ENCODE data around the gene MAN1C1.
"Not testable (repeated sequence)": the region's sequence is repeated elsewhere in the genome, so short reads cannot be mapped to it uniquely, and the experiment has no call there.

The MAN1C1 gene

DNA sequence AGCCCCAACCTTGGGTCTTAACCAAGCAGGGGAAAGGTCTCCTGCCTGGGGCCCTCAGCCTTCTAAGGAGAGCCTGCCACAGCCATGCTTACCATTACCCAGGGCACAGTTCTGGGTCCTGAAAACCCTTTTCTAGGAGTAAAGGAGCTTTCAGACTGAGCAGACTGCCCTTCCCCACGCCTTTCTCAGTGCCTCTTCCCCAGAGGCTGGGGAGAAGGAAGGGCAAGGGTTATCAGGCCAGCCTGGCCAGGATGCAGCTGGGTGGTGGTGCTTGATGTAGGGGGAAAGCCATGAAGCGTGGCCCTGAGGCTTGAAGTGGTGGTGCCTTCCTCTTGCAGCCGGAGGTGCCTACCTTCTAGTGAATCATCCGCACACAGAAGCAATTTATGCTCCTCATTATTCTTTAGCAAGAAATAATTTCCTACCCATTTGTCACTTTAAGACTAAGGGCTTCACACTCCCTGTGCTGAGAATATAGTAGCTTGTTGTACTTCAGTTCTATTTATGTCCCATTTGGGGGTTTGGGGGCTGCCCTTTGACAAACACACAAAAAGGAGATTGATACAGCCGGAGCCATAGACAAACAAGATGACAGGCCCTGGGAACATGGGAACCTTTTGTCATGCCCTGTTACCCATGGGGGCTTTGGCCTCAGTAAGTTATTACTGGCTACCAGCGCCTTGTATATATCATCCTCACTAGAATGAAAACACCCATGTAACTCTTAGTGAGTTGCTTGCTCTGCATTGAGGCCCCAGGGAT lies 40.7 kb downstream of the MAN1C1 start:
- no peak for DNase-seq (ENCODE audit: low read depth in 2 of 3, low spot score in 2 of 3)

DNA sequence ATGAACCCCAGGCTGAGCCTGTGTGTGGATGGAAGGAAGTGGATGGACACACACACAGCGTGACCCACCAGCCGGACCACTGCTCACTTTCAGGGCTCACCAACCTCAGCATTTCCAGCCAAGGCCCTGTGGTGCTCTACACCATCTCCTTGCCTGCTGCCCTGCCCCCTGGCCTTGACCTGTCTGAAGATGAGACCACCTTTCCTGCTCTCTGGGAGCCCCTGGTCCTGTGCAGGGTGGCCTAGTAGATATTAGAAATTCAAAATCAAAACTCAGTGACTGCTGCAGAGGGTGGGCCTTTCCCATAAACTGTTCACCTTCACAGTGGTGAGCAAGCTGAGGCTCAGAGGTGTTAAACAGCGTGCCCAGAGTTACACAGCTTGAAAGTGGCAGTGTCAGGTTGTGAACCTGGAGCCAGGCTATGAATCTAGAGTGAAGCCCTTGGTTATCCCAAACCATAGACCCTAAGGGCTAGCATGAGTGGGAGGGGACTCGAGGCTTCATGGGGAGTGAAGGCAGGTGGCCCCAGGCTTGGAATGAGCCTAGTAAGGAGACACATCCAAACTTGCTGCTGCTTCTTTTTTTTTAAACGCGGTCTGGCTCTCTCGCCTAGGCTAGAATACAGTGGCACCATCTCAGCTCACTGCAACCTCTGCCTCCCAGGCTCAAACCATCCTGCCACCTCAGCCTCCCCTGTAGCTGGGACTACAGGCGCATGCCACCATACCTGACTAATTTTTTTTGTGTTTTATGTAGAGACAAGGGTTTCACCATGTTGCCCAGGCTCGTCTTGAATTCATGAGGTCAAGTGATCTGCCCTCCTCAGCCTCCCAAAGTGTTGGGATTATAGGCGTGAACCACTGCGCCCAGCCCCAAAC lies 41.5 kb downstream of the MAN1C1 start:
- DNase-seq (ENCODE audit: low read depth in 2 of 3, low spot score in 2 of 3): no peak

DNA sequence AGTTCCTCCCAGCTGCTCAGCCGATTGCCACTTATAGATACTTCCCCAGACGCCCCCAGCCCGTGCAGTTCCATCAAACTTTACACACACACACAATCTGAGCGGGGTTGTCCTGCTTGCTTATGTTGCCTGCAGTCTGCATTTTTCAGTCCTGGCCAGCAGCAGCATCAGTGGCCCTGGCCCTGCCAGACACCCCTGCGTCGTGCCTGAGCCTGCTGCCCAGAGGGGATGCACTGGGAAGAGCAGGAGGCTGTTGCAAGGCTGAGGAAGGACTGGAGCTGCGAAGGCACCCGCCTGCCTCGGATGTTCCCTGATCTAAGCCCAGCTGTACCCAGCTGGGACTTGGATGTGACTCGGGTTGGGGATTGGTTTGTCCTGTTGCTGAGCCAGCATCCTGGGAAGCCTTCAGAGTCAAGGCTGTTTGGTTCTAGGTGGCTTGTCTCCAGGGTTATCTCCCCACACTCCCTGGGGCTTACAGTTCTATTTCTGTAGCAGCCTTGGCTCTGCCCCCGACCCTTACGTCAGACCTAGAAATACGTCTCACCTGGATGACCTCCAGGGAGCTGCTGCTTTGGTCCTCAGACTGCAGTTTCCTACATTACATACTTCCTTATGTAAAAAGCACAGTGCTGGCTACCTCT lies 42.3 kb downstream of the MAN1C1 start:
- DNase-seq (ENCODE audit: low read depth in 2 of 3, low spot score in 2 of 3): no peak

DNA sequence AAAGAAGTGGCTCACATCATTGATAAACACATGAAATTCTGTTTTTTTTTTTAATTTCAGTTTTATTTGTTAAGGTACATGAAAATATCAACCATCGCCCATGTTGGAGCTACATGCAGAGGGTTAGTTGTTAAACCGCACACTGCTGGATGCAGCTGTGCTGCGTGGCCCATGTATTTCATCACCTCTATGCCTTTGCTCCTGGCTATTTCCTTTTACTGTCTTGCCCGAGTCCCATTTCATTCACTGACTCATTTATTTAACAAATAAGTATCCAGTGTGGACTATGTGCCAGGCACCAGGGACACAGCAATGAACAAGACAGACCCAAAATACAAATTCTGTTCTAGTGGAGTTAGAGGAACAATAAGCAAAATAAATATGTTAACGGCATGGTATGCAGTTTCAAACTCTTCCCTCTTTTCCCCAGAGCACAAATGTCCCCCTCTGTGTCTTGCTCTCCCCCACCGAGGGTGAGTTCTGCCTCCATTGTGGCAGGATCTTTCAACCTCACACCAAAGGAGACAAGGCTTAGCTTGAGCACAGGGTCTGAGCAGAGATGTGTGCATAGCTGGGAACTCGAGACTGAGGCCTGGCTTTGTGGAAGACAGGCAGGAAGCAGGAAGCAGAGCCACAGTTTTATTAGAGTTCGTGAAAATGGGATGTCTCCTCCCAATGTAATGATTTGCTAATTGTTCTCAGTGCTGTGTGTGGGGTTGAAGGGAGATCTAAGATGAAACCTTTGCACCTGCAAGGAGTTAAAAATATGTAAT lies 44.6 kb downstream of the MAN1C1 start:
- DNase-seq (ENCODE audit: low read depth in 2 of 3, low spot score in 2 of 3): no peak

DNA sequence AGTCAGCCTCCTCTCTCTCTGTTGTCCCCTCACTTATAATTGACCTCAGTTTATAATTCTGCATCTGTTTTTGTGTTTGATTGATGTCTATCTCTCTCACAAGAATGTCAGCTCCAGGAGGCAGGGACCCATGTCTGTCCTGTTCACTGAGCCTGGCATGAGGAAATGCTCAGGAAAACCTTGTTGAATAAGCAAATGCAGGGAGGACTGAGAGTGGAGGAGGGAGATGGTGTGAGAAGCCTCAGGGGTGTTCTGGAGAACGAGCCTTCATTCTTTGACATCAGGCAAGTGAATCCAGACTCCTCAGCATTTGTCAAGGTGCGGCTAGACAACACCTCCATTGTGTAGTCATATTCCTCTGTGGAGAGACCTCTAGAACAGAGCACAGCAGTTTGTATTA lies 45.5 kb downstream of the MAN1C1 start:
- DNase-seq (ENCODE audit: low read depth in 2 of 3, low spot score in 2 of 3): no peak

DNA sequence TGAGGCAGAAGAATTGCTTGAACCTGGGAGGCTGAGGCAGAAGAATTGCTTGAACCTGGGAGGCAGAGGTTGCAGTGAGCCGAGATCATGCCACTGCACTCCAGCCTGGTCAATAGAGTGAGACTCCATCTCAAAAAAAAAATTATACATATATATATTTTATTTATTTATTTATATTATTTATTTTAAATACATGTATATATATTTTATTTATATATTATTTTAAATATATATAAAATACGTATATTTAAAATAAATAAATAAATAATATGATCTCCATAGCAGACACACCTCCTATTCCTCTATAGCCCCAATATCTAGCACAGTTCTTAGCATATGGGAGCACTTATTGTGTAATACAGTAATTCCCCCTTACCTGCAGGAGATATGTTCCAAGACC lies 46.4 kb downstream of the MAN1C1 start:
- DNase-seq (ENCODE audit: low read depth in 2 of 3, low spot score in 2 of 3): not testable (repeated sequence)

DNA sequence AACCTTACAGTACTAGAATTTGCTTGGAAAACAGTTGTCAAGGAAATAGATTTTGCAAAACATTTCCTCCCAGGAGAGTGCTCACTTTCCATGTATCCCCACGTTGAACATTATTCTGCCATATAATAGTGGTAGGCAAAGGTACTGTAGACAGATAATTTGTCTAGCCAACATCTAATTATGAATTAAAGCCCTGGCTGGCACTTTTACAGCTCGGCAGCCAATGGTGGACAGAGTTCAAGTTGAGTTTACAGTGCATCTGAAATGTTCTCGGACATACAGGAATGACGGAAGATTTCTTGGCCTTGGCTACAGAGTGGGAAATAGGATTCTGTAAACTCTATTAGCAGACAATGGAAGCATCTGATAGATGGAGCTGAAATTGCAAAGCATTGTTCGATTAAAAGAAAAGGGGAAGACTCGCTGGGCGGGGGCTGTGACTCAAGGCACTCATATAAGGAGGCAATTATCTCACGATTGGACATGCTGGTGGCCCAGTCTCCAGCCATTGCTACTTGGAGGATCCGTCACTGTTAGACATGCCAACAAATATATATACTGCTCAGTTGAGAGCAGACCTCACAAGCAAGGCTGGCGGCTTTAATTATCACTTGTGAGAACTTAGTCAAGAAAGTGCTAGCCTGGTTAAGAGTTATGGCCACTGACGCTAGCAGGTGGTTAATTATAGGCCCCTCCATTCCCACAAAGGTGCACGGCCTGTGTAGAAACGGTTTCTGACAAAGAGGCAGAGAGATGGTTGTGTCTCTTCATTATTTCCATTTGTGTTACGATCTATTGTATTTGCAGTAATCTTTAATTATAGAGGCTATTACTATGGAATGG lies 48.0 kb downstream of the MAN1C1 start:
- DNase-seq (ENCODE audit: low read depth in 2 of 3, low spot score in 2 of 3): no peak

DNA sequence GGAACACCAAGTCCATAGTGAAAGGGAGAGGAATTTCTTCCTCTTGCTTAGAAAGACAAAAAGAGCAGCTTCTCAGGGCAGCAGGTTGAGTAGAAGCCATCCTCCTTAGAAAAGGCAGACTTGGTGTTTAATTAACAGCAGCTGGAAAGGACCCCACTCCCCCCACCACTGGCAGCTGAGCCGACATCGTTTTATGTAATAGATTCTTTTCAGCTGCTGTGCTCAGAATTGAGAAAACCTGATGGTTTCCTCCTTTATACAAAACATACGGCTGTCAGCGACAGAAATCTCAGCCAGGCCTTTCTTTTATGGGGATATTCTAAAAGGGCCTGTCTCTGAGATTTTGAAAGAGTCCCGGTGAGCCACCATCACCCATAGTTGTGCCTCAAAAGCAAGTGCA lies 49.9 kb downstream of the MAN1C1 start:
- DNase-seq (ENCODE audit: low read depth in 2 of 3, low spot score in 2 of 3): no peak

DNA sequence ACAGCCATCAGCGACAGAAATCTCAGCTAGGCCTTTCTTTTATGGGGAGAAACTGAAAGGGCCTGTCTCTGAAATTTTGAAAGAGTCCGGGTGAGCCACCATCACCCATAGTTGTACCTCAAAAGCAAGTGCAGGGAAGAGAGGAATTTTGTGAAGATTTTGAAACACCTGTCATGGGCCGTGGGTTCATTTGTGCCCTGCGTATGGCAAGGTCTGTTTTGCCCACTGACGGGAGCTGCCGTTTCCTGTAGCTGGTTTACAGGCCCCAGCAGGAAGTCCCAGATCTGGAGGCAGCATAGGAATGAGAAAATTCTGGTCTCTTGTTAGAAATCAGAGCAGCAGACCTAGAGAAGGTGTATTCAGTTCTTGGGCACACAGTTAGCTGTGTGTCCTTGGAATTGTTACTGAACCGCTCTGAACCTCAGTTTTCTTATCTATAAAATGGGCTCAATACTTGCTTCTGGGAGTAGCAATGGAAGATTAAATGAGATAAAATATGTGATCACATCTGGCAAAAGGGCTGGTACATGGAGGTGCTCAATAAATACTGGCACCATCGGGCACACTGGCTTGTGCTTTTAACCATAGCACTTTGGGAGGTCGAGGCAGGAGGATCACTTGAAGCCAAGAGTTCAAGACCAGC lies 52.5 kb downstream of the MAN1C1 start:
- no peak for DNase-seq (ENCODE audit: low read depth in 2 of 3, low spot score in 2 of 3)

DNA sequence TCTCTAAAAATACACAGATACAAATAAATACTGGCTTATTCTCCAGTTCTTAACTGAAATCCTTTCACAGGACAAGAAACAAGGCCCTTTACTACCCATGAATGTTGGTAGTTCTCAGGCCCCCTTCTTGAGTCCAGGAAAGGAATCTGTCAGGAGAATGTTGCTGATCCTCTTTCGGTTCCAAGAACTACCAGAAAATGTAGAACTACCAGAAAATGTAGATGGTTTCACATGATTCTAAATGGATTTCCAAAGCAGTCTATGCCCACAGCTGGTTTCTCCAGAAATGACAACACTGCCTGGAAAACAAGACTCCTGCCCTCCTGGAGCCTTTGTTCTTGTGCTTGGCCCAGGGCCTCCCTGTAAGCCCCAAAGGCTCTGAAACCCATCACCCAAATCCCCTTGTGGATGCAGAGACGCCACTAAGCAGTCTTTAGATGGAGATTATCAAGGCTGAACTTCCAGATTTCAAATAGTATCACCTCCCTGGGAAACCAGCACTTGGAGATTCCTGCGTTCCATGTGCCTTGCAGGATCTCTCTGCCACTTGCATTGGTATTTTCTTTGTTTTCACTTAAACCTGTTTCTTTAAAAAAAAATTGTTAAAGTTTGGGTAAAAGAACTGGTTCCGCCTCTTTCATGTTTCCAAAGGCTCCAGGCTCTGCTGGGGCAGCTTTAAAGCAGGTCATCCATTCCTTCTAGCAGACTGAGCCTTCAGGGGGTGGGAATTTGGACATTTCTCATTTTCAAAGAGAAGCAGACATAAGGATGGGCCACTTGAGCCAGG lies 53.4 kb downstream of the MAN1C1 start:
- DNase-seq (ENCODE audit: low read depth in 2 of 3, low spot score in 2 of 3): no peak

DNA sequence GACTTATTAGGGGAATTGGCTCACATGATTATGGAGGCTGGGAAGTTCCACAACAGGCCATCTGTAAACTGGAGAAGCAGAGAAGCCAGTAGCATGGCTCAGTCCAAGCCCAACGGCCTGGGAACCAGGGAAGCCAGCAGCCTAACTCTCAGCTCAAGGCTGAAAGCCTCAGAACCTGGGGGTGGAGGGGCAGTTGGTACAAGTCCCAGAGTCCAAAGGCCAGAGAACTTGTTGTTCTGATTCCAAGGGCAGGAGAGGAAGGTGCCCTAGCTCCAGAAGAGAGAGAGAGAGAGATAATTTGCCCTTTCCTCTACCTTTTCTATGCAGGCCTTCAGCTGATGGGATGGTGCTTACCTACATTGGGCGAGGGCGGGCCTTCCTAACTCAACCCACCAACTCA lies 55.3 kb downstream of the MAN1C1 start:
- DNase-seq (ENCODE audit: low read depth in 2 of 3, low spot score in 2 of 3): no peak

DNA sequence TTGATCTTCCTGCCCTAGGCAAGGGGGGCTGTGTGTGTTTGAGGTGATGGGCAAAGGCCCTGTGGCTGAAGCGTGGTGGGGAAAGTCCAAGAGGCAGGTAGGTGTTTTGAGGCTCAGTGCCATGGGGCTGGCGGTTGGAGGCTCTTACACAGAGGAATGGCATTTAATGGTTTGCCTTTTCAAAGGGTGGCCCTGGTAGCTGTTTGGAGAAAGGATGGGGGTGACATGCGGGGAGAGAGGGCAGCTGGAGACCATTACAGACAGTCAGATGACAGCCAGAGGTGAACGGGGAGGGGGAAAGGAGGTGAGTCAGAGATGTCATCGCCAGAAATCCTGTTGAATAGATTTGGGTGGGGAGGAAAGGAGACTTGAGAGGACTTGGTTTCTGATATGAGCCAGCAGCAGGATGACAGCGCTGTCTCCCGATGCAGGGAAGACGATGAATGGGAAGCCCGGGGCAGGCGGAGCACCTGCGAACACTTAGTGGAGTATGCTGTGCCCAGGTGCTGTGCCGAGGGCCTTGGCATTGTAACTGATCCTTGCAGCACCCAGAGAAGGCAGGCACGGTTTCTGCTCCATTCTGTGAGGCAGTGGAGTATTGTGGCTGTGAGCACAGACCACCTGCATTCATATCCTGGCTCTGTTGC lies 56.3 kb downstream of the MAN1C1 start:
- DNase-seq (ENCODE audit: low read depth in 2 of 3, low spot score in 2 of 3): no peak

DNA sequence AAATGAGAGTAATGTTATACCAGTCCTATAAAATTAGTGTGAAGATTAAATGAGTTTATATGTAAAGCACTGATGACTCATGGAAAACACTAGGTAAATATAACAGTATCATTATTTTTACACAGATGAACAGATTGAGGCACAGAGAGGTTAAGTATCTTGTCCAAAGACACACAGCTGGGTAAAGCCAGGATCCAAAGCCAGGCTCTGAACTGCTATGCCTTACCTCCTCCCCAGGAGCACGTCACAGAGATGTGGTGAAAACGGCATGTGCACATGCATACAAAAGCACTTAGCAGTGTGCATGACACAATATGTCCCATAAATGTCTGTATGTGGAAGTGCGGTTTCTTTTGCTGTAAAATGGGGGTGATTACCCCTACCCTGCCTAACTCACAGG lies 56.9 kb downstream of the MAN1C1 start:
- DNase-seq (ENCODE audit: low read depth in 2 of 3, low spot score in 2 of 3): no peak

DNA sequence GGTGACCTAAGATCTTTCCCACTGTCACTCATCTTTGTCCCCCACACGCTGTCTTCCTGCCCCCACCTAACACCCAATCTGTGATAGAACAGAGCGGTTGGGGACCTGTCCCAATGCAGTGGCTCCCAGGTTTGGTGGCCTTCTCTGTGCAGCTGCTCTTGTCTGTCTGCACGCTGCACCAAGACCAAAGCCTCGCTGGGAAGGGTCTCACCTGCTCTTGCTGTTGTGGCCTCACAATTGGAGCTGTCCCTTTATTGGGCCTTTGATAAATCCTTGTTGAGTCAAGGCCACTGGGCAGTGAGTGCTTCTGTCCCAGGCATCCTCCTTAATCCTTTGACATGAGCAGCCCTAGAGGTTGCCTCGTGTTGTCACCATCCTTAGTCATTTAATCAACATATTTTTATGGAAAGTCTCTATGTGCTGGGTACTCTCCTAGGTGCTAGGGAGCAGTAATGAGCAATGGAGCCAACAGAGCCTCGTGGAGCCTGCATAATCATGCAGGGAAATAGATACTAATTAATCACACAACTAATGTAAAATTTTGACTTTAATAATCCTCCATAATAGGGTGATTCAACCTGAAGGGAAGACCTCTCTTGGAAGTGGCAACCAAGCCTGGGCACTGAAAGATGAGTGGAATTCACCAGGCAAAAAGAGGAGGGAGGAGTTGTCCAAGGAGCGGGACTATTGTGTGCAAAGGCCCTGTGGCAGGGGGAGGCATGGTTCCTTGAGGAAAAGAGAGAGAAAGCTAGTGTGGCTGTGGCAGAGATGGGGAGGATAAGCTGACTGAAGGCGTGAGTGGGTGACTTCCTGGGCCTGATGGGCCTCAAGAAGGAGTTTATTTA lies 57.6 kb downstream of the MAN1C1 start:
- no peak for DNase-seq (ENCODE audit: low read depth in 2 of 3, low spot score in 2 of 3)

DNA sequence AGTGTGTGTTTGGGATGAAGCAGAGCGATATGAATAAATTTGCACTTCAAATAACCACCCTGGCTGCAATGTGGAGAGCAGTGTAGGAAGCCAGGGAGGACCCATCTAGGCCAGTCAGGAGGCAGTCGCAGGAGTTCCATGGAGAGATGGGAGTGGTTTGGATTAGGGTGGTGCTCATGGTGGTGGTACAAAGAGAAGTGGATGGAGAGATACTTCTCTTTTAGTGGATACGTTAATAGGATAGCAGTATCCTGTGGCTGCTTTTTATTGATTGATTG lies 58.2 kb downstream of the MAN1C1 start:
- DNase-seq (ENCODE audit: low read depth in 2 of 3, low spot score in 2 of 3): no peak

DNA sequence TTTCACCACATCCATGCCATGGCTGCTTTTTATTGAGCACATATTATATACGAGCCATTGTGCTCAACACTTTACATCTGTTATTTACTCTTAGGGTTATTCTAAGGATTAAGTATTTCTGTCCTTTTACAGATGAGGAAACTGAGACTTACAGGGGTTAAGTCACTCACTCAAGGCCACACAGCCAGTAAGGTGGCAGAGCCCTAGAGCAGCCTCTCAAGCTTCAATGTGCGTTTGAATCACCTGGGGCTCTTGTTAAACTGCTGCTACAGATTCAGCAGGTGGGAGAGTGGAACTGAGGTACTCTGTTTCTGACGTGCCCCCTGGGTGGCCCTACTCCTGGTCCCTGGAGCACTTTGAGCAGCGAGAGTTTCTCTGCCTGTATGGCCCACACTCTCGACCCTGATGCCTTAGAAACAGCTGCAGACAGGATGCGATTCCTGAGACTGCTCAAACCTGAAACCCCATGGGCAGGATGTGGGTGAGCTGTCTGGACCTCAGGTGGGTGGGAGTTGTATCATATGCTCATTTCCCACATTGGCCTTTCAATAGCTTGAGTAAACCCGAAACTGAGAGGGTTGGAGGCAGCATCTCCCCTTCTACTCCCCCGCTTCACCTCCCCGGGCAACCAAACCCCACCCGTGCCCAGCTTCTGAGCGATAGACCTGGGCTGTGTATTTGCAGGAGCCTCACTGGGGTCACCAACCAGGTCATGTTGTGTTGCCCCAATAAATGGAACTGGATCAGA lies 59.3 kb downstream of the MAN1C1 start:
- peak; percentile 61 to 70 (median 64) for DNase-seq (ENCODE audit: low read depth in 2 of 3, low spot score in 2 of 3)

DNA sequence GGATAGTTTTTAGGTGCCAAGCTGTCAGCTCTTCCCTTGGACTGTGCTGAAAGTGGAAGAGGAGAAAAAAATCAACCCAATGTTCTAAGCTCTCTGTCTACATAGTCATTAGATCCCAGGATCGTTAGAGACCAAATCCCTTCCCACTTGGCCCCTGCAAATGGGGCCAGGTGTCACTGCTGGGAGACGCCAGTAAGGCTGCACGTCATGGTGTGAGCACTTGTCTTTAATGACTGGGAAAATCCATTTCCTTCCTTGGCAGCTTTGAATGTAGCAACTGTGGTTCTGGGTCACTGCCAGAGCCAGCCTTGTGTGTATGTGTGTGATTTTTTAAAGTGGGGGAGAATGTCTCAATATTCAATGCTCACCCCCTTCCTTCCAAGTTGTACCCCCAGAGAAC lies 59.9 kb downstream of the MAN1C1 start:
- DNase-seq (ENCODE audit: low read depth in 2 of 3, low spot score in 2 of 3): no peak
